ENCODE data around the gene CCNL2. TPM values are rescaled to one million over a fixed set of nuclear protein-coding genes. Genes with fewer than 3 reads are reported as not detected.

CCNL2 gene
- total RNA-seq, 3 donors from 2014 or later = 123 to 172 (median 151) TPM

GRCh38 chr1:1435911-1436629, 36.9 kb upstream of the CCNL2 start:
- Histone ChIP-seq H3K36me3 (ENCODE audit: low read depth) (no peaks in the 10 kb centered on the region), H3K4me3 (peak overlapping the region; percentile 17), H3K9me3 (no peaks in the 10 kb centered on the region), H3K4me1 (ENCODE audit: low read depth) (peaks cover 63% of the 10 kb centered on the region)
- intact Hi-C loops (cut with DNase I, micrococcal nuclease) = no loop called here
- peak; percentile 12 to 49 (median 47) for DNase-seq
- no peak for ATAC-seq
- no peak for TF ChIP-seq CTCF (IDR thresholded peaks at IDR 0.05)

GRCh38 chr1:1435106-1435903, 36.2 kb upstream of the CCNL2 start, which contains the start of gene VWA1:
VWA1 (plus strand) TSS chr1:1435690; CDS start chr1:1435749, 59 bp downstream.
- Histone ChIP-seq H3K36me3 (ENCODE audit: low read depth) (no peaks in the 10 kb centered on the region), H3K9me3 (no peaks in the 10 kb centered on the region), H3K4me3 (peak within 1 kb of the TSS; percentile 17), H3K4me1 (ENCODE audit: low read depth) (peaks cover 63% of the 10 kb centered on the region)
- DNase-seq (peak; percentile 80 to 89 (median 84)), ATAC-seq (peak; percentile 63)
- intact Hi-C loops (cut with DNase I, micrococcal nuclease) = no loop called here
- no peak for TF ChIP-seq CTCF (IDR thresholded peaks at IDR 0.05)

- ATAC-seq = no peak
- no peak for TF ChIP-seq CTCF (IDR thresholded peaks at IDR 0.05)
- no peak overlapping the region for H3K4me3 ChIP-seq
- no peaks in the 10 kb centered on the region for H3K9me3 ChIP-seq
- peaks cover 65% of the 10 kb centered on the region for H3K4me1 ChIP-seq (ENCODE audit: low read depth)
- intact Hi-C loops (cut with DNase I, micrococcal nuclease) = no loop called here
- H3K36me3 ChIP-seq (ENCODE audit: low read depth) = no peaks in the 10 kb centered on the region
- DNase-seq = peak in 1 of 3 donors; percentile 8
Observed at GRCh38 chr1:1434824-1435105, 35.6 kb upstream of the CCNL2 start.

GRCh38 chr1:1434131-1434823, 35.1 kb upstream of the CCNL2 start:
- ATAC-seq = no peak
- no peaks in the 10 kb centered on the region for H3K9me3 ChIP-seq
- H3K4me3 ChIP-seq = no peak overlapping the region
- no peak for TF ChIP-seq CTCF (IDR thresholded peaks at IDR 0.05)
- intact Hi-C loops (cut with DNase I, micrococcal nuclease) = no loop called here
- peaks cover 68% of the 10 kb centered on the region for H3K4me1 ChIP-seq (ENCODE audit: low read depth)
- peak; percentile 39 to 69 (median 67) for DNase-seq
- H3K36me3 ChIP-seq (ENCODE audit: low read depth) = no peaks in the 10 kb centered on the region

- intact Hi-C loops (cut with DNase I, micrococcal nuclease) = no loop called here
- H3K4me1 ChIP-seq (ENCODE audit: low read depth) = peaks cover 68% of the 10 kb centered on the region
- no peaks in the 10 kb centered on the region for H3K36me3 ChIP-seq (ENCODE audit: low read depth)
- H3K4me3 ChIP-seq = no peak overlapping the region
- no peak for TF ChIP-seq CTCF (IDR thresholded peaks at IDR 0.05)
- DNase-seq (peak in 1 of 3 donors; percentile 63), ATAC-seq (peak; percentile 6)
- no peaks in the 10 kb centered on the region for H3K9me3 ChIP-seq
Observed at GRCh38 chr1:1433804-1434130, 34.6 kb upstream of the CCNL2 start.

Data from mucosa of descending colon (tissue), 3 donors.